Naive thymus-derived CD4-positive, alpha-beta T cell (primary cell): Measurements from ENCODE around the gene AKT1S1. TPM values are rescaled to one million over a fixed set of nuclear protein-coding genes. Genes with fewer than 3 reads are reported as not detected.

Source experiments
- ATAC-seq: fragments of 150-1000 bp; cut with Tn5 transposase; 2 replicates; pipeline ENCODE4 v1.10.0; 2021; ENCODE audit warnings: mild to moderate bottlenecking, moderate library complexity
- CTCF ChIA-PET: fragments of 350-600 bp; sonication (Branson Sonifier 250); formaldehyde crosslinking; loops from one replicate; lab custom pipeline; 2021; ENCODE audit warnings: antibody characterized with exemption; lab: Charles Lee
- POLR2A ChIA-PET: fragments of 350-600 bp; sonication (Branson Sonifier 250); formaldehyde crosslinking; loops from one replicate; lab custom pipeline; 2021; ENCODE audit warnings: antibody characterized with exemption, inconsistent platforms; lab: Charles Lee
- DNase-seq, 9 donors: peaks; one replicate each; pipeline versions ENCODE4 v3.0.0 to v3.0.0-alpha.2; 2020 to 2022; ENCODE audit warnings: mixed read lengths in 1 of 9
- H3K27ac ChIP-seq: one replicate; pipeline ENCODE4 v1.7.0; 2013; ENCODE audit warnings: mild to moderate bottlenecking, low read depth, low read length, moderate library complexity
- H3K27me3 ChIP-seq, 2 donors: one replicate each; pipeline ENCODE4 v1.7.0; 2013; ENCODE audit warnings: low read length in 2 of 2, mild to moderate bottlenecking in 2 of 2, moderate library complexity in 2 of 2; ENCODE audit not compliant: control insufficient read depth in 2 of 2, insufficient read depth in 2 of 2
- H3K36me3 ChIP-seq, 3 experiments: 1 replicate in 2 of 3; 2 replicates in 1 of 3; pipeline ENCODE4 v1.7.0; 2013; ENCODE audit warnings: low read length in 3 of 3, mild to moderate bottlenecking in 3 of 3, moderate library complexity in 1 of 3; ENCODE audit not compliant: insufficient read depth in 3 of 3, control insufficient read depth in 2 of 3
- H3K4me1 ChIP-seq, 2 donors: one replicate each; pipeline ENCODE4 v1.7.0; 2013; ENCODE audit warnings: low read length in 2 of 2, mild to moderate bottlenecking in 2 of 2, moderate library complexity in 1 of 2; ENCODE audit not compliant: control insufficient read depth in 2 of 2, insufficient read depth in 2 of 2
- H3K4me3 ChIP-seq: 2 replicates; pipeline ENCODE4 v1.7.0; 2013; ENCODE audit warnings: mild to moderate bottlenecking, low read length
- H3K9me3 ChIP-seq, 3 experiments: 1 replicate in 2 of 3; 2 replicates in 1 of 3; pipeline ENCODE4 v1.7.0; 2013; ENCODE audit warnings: low read length in 3 of 3; ENCODE audit not compliant: control insufficient read depth in 2 of 3
- H3K27ac Mint-ChIP-seq, 9 donors: one replicate each; pipeline ENCODE4 v1.8.0; 2020 to 2022; ENCODE audit warnings: mixed read lengths in 9 of 9, mild to moderate bottlenecking in 8 of 9, moderate library complexity in 5 of 9, inconsistent platforms in 2 of 9
- H3K27me3 Mint-ChIP-seq, 5 donors: one replicate each; pipeline ENCODE4 v1.8.0; 2021 to 2022; ENCODE audit warnings: mixed read lengths in 5 of 5, mild to moderate bottlenecking in 1 of 5
- H3K36me3 Mint-ChIP-seq, 5 donors: one replicate each; pipeline ENCODE4 v1.8.0; 2020 to 2022; ENCODE audit warnings: mixed read lengths in 5 of 5, mild to moderate bottlenecking in 3 of 5, inconsistent platforms in 1 of 5
- H3K4me1 Mint-ChIP-seq, 7 donors: one replicate each; pipeline ENCODE4 v1.8.0; 2020 to 2022; ENCODE audit warnings: mixed read lengths in 7 of 7, mild to moderate bottlenecking in 3 of 7, inconsistent platforms in 1 of 7
- H3K4me3 Mint-ChIP-seq, 10 donors: one replicate each; pipeline ENCODE4 v1.8.0; 2020 to 2022; ENCODE audit warnings: mild to moderate bottlenecking in 10 of 10, mixed read lengths in 10 of 10, moderate library complexity in 6 of 10, inconsistent platforms in 2 of 10
- H3K9me3 Mint-ChIP-seq, 11 donors: one replicate each; pipeline ENCODE4 v1.8.0; 2020 to 2022; ENCODE audit warnings: mixed read lengths in 11 of 11, mild to moderate bottlenecking in 4 of 11, inconsistent platforms in 1 of 11, moderate library complexity in 1 of 11
- intact Hi-C, 2 donors: fragments of 100-400 bp; cut with micrococcal nuclease; formaldehyde crosslinking; loops; one replicate each; pipeline ENCODE4 v1.15.1; 2023
- polyA plus RNA-seq, 2 donors: library from polyadenylated mRNA; unstranded; fragments of 300-500 nt; fragmentation: Illumina TruSeq; gene quantifications; one replicate each; pipeline ENCODE4 v1.2.3, GENCODE V29; 2021
- total RNA-seq, 6 experiments: library from RNA in 5 of 6; stranded (reverse) in 5 of 6; gene quantifications; 1 replicate in 5 of 6; 2 replicates in 1 of 6; pipeline ENCODE4 v1.2.3 and lab custom pipeline; 2021 to 2026

The AKT1S1 gene
- total and polyA plus RNA-seq, 7 experiments from 2014 or later = 4.7 to 25.7 (median 17.3) TPM

DNA sequence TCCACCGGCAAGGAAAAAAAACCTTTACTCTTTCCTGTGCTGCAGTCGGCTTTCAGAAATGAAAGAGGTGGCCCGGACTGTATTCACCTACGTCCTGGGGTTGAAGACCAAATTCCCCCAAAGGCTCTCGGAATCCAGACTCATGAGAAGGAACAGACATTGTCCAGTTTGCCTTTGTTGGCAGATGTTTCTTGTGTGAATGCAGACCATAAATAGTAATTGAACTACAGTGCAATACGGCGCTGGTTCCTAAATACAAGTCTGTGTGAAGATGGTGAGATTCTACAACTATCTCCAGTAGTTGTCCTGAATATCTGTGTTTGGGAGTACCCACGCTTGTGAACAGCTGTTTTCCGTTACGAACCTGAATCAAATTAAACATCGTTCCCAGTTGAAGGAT is 37.4 kb downstream of the AKT1S1 start:
- H3K4me3 Mint-ChIP-seq = no peak overlapping the region
- Histone ChIP-seq H3K4me3 (no peak overlapping the region), H3K27me3 (no peaks in the 10 kb centered on the region), H3K36me3 (peaks cover 0 to 38% (median 0%) of the 10 kb centered on the region in 3 experiments), H3K4me1 (no peaks in the 10 kb centered on the region), H3K9me3 (no peaks in the 10 kb centered on the region), H3K27ac (no peak overlapping the region)
- H3K9me3 Mint-ChIP-seq = no peaks in the 10 kb centered on the region
- POLR2A ChIA-PET = no interaction called here
- intact Hi-C loops = no loop called here
- peaks cover 6 to 31% (median 18%) of the 10 kb centered on the region in 5 donors for H3K36me3 Mint-ChIP-seq
- no peak overlapping the region for H3K27ac Mint-ChIP-seq
- H3K27me3 Mint-ChIP-seq = no peaks in the 10 kb centered on the region
- H3K4me1 Mint-ChIP-seq = no peaks in the 10 kb centered on the region
- DNase-seq (no peak), ATAC-seq (no peak)
- CTCF ChIA-PET = no interaction called here

DNA sequence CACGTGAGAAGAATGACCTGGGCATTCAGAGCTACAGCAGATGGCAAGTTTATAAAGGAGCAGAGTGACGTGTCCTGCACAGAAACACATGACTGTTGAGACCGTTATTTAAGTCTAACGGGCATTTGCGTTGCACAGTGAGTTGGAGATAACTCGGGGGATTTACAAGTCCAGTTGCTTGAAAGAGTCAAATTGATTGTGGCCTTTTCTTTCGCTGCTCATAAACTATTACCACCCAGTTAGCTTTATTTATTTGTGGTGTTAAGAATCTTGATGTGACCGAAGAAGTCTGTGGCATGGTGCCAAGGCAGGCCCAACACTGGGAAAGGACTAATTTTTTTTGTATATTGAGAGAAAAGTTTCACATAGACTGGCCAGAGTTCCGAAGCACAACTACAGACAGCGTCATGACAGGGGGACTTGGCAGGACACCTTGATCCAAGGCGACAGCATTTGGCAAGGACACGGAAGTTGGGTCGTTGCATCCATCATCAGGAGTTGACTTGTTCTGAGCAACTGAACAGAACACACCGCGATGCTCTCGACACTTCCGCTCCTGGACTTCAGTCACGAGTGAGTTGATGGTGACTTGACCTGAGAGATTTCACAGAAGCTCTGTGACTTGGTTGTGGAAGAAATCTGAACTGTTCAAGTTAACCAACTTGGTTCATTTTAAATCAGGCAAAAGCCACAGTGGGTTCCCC is 38.1 kb downstream of the AKT1S1 start:
- no peaks in the 10 kb centered on the region for H3K9me3 ChIP-seq
- Mint-ChIP-seq H3K27ac (no peak overlapping the region), H3K9me3 (no peaks in the 10 kb centered on the region), H3K27me3 (no peaks in the 10 kb centered on the region), H3K4me1 (peaks cover 0 to 1% (median 0%) of the 10 kb centered on the region in 7 donors), H3K36me3 (peaks cover 9 to 34% (median 20%) of the 10 kb centered on the region in 5 donors), H3K4me3 (no peak overlapping the region)
- H3K36me3 ChIP-seq = peaks cover 0 to 45% (median 0%) of the 10 kb centered on the region in 3 experiments
- no peak overlapping the region for H3K4me3 ChIP-seq
- ChIA-PET CTCF (no interaction called here), POLR2A (no interaction called here)
- no peak overlapping the region for H3K27ac ChIP-seq
- DNase-seq (no peak), ATAC-seq (no peak)
- intact Hi-C loops = no loop called here
- no peaks in the 10 kb centered on the region for H3K27me3 ChIP-seq
- H3K4me1 ChIP-seq = no peaks in the 10 kb centered on the region

GRCh38 chr19:49837425-49837824 is 39.7 kb downstream of the AKT1S1 start:
- no peaks in the 10 kb centered on the region for H3K9me3 Mint-ChIP-seq
- CTCF ChIA-PET = no interaction called here
- H3K27me3 Mint-ChIP-seq = no peaks in the 10 kb centered on the region
- no peak overlapping the region for H3K27ac ChIP-seq
- H3K27me3 ChIP-seq = no peaks in the 10 kb centered on the region
- H3K4me3 ChIP-seq = no peak overlapping the region
- peak overlapping the region in 1 of 9 donors; percentile 68 for H3K27ac Mint-ChIP-seq
- POLR2A ChIA-PET = interaction anchor here (0.5 kb wide), 1 partner anchor 386 kb away, joined by 3 read pairs; the partner anchor contains the start of gene PIH1D1
- H3K36me3 Mint-ChIP-seq = peaks cover 9 to 42% (median 26%) of the 10 kb centered on the region in 5 donors
- no peaks in the 10 kb centered on the region for H3K9me3 ChIP-seq
- no peaks in the 10 kb centered on the region for H3K4me1 ChIP-seq
- DNase-seq (no peak), ATAC-seq (no peak)
- H3K4me3 Mint-ChIP-seq = no peak overlapping the region
- peaks cover 0 to 60% (median 6%) of the 10 kb centered on the region in 3 experiments for H3K36me3 ChIP-seq
- intact Hi-C loops = no loop called here
- H3K4me1 Mint-ChIP-seq = peaks cover 0 to 4% (median 0%) of the 10 kb centered on the region in 7 donors

GRCh38 chr19:49837009-49837310 is 40.2 kb downstream of the AKT1S1 start:
- Mint-ChIP-seq H3K27me3 (no peaks in the 10 kb centered on the region), H3K4me1 (peaks cover 0 to 8% (median 0%) of the 10 kb centered on the region in 7 donors), H3K4me3 (no peak overlapping the region), H3K9me3 (no peaks in the 10 kb centered on the region), H3K36me3 (peaks cover 9 to 45% (median 28%) of the 10 kb centered on the region in 5 donors), H3K27ac (peak overlapping the region in 1 of 9 donors; percentile 68)
- DNase-seq (no peak), ATAC-seq (no peak)
- ChIA-PET POLR2A (interaction anchor here (0.5 kb wide), 1 partner anchor 386 kb away, joined by 3 read pairs; the partner anchor contains the start of gene PIH1D1), CTCF (no interaction called here)
- H3K27ac ChIP-seq = no peak overlapping the region
- H3K9me3 ChIP-seq = no peaks in the 10 kb centered on the region
- peaks cover 0 to 65% (median 6%) of the 10 kb centered on the region in 3 experiments for H3K36me3 ChIP-seq
- no peaks in the 10 kb centered on the region for H3K27me3 ChIP-seq
- no peaks in the 10 kb centered on the region for H3K4me1 ChIP-seq
- H3K4me3 ChIP-seq = no peak overlapping the region
- intact Hi-C loops = no loop called here

- H3K4me3 Mint-ChIP-seq = no peak overlapping the region
- ATAC-seq = no peak
- intact Hi-C loops = no loop called here
- H3K9me3 Mint-ChIP-seq = no peaks in the 10 kb centered on the region
- Histone ChIP-seq H3K4me1 (no peaks in the 10 kb centered on the region), H3K9me3 (no peaks in the 10 kb centered on the region), H3K36me3 (peaks cover 0 to 71% (median 6%) of the 10 kb centered on the region in 3 experiments), H3K4me3 (no peak overlapping the region), H3K27me3 (no peaks in the 10 kb centered on the region), H3K27ac (no peak overlapping the region)
- H3K4me1 Mint-ChIP-seq = peaks cover 0 to 8% (median 0%) of the 10 kb centered on the region in 7 donors
- H3K27me3 Mint-ChIP-seq = no peaks in the 10 kb centered on the region
- ChIA-PET CTCF (no interaction called here), POLR2A (no interaction called here)
- peaks cover 9 to 45% (median 28%) of the 10 kb centered on the region in 5 donors for H3K36me3 Mint-ChIP-seq
- DNase-seq = no peak
- no peak overlapping the region for H3K27ac Mint-ChIP-seq
Measured at GRCh38 chr19:49836176-49837008, 40.8 kb downstream of the AKT1S1 start.

GRCh38 chr19:49835562-49835961 is 41.6 kb downstream of the AKT1S1 start:
- no peak overlapping the region for H3K4me3 ChIP-seq
- no peak overlapping the region for H3K27ac ChIP-seq
- Mint-ChIP-seq H3K4me1 (peaks cover 0 to 8% (median 0%) of the 10 kb centered on the region in 7 donors), H3K36me3 (peaks cover 9 to 42% (median 28%) of the 10 kb centered on the region in 5 donors), H3K4me3 (peak overlapping the region in 1 of 10 donors; percentile 37), H3K9me3 (no peaks in the 10 kb centered on the region), H3K27ac (no peak overlapping the region), H3K27me3 (no peaks in the 10 kb centered on the region)
- H3K27me3 ChIP-seq = no peaks in the 10 kb centered on the region
- intact Hi-C loops = no loop called here
- no peaks in the 10 kb centered on the region for H3K9me3 ChIP-seq
- POLR2A ChIA-PET = no interaction called here
- peaks cover 0 to 79% (median 6%) of the 10 kb centered on the region in 3 experiments for H3K36me3 ChIP-seq
- CTCF ChIA-PET = no interaction called here
- no peak for DNase-seq
- H3K4me1 ChIP-seq = no peaks in the 10 kb centered on the region
- ATAC-seq = no peak
